WTC11 (cell line): Measurements from ENCODE around the gene SDF2L1. TPM values are rescaled to one million over a fixed set of nuclear protein-coding genes. Genes with fewer than 3 reads are reported as not detected.

Experiments
- ATAC-seq: fragments of 200-7000 bp; cut with Tn5 transposase; 2 replicates; pipeline ENCODE4 v1.10.0; 2021; ENCODE audit warnings: mild to moderate bottlenecking, moderate library complexity
- CTCF ChIA-PET: fragments of 300-600 bp; sonication (Branson Sonifier 250); formaldehyde crosslinking; loops from one replicate; lab custom pipeline; 2021; ENCODE audit warnings: antibody characterized with exemption; lab: Charles Lee
- POLR2A ChIA-PET: fragments of 350-600 bp; sonication (Branson Sonifier 250); formaldehyde crosslinking; loops from one replicate; lab custom pipeline; 2021; ENCODE audit warnings: antibody characterized with exemption; lab: Charles Lee
- DNase-seq: peaks from one replicate; pipeline ENCODE4 v3.0.0; 2021; ENCODE audit warnings: low spot score
- H3K27ac Mint-ChIP-seq: 2 replicates; pipeline ENCODE4 v1.8.0; 2021; ENCODE audit warnings: mixed read lengths
- H3K27me3 Mint-ChIP-seq: 2 replicates; pipeline ENCODE4 v1.8.0; 2021; ENCODE audit warnings: low read depth, mild to moderate bottlenecking, moderate library complexity, mixed read lengths
- H3K36me3 Mint-ChIP-seq: 2 replicates; pipeline ENCODE4 v1.8.0; 2021; ENCODE audit warnings: mixed read lengths
- H3K4me1 Mint-ChIP-seq: 2 replicates; pipeline ENCODE4 v1.8.0; 2022; ENCODE audit warnings: mixed read lengths
- H3K4me3 Mint-ChIP-seq: 2 replicates; pipeline ENCODE4 v1.8.0; 2021; ENCODE audit warnings: mild to moderate bottlenecking, moderate library complexity, mixed read lengths
- H3K9me3 Mint-ChIP-seq: 2 replicates; pipeline ENCODE4 v1.8.0; 2021; ENCODE audit warnings: mixed read lengths
- AR ChIP-seq: fragments of 250-450 bp; sonication (Bioruptor Pico); IDR thresholded peaks from 2 replicates; pipeline ENCODE4 v1.9.0; 2021; ENCODE audit warnings: mild to moderate bottlenecking
- ATF3 ChIP-seq: sonication (generic); formaldehyde crosslinking; conservative IDR thresholded peaks from 2 replicates; pipeline ENCODE4 v1.8.1; 2022; ENCODE audit warnings: mild to moderate bottlenecking, missing genetic modification reagents
- ATF6 ChIP-seq: sonication (generic); formaldehyde crosslinking; IDR thresholded peaks from 2 replicates; pipeline ENCODE4 v1.8.1; 2023; ENCODE audit warnings: mild to moderate bottlenecking, missing genetic modification reagents
- CREM ChIP-seq: sonication (generic); formaldehyde crosslinking; IDR thresholded peaks from 2 replicates; pipeline ENCODE4 v1.8.1; 2022; ENCODE audit warnings: mild to moderate bottlenecking, missing genetic modification reagents, moderate library complexity
- CTCF ChIP-seq: fragments of 200-600 bp; IDR thresholded peaks from 2 replicates; pipeline ENCODE4 v1.8.0; 2022; ENCODE audit warnings: antibody characterized with exemption
- ERG ChIP-seq: fragments of 250-450 bp; sonication (Bioruptor Pico); IDR thresholded peaks from 2 replicates; pipeline ENCODE4 v1.8.0; 2021; ENCODE audit warnings: mild to moderate bottlenecking
- ETV6 ChIP-seq: sonication (generic); formaldehyde crosslinking; IDR thresholded peaks from 2 replicates; pipeline ENCODE4 v1.8.1; 2022; ENCODE audit warnings: mild to moderate bottlenecking, missing genetic modification reagents
- FOXK1 ChIP-seq: sonication (generic); formaldehyde crosslinking; IDR thresholded peaks from 2 replicates; pipeline ENCODE4 v1.8.0; 2022; ENCODE audit warnings: mild to moderate bottlenecking, moderate library complexity, missing genetic modification reagents
- GABPB1 ChIP-seq: sonication (generic); formaldehyde crosslinking; IDR thresholded peaks from 2 replicates; pipeline ENCODE4 v1.8.1; 2023; ENCODE audit warnings: mild to moderate bottlenecking, missing genetic modification reagents
- HMGA2 ChIP-seq: fragments of 250-450 bp; sonication (Bioruptor Pico); IDR thresholded peaks from 2 replicates; pipeline ENCODE4 v1.4.0; 2021; ENCODE audit warnings: mild to moderate bottlenecking, moderate library complexity
- IRF2 ChIP-seq: sonication (generic); formaldehyde crosslinking; IDR thresholded peaks from 2 replicates; pipeline ENCODE4 v1.8.0; 2022; ENCODE audit warnings: low read depth, missing genetic modification reagents, borderline replicate concordance
- JAZF1 ChIP-seq: fragments of 250-450 bp; sonication (Bioruptor Pico); IDR thresholded peaks from 2 replicates; pipeline ENCODE4 v1.9.0; 2021; ENCODE audit warnings: moderate library complexity, mild to moderate bottlenecking, inconsistent platforms
- MYBL2 ChIP-seq: sonication (generic); formaldehyde crosslinking; IDR thresholded peaks from 2 replicates; pipeline ENCODE4 v1.8.1; 2023; ENCODE audit warnings: mild to moderate bottlenecking, moderate library complexity, missing genetic modification reagents
- PRDM15 ChIP-seq: sonication (generic); formaldehyde crosslinking; IDR thresholded peaks from 2 replicates; pipeline ENCODE4 v1.8.0; 2022; ENCODE audit warnings: missing genetic modification reagents
- RELA ChIP-seq: sonication (generic); formaldehyde crosslinking; IDR thresholded peaks from 2 replicates; pipeline ENCODE4 v1.8.1; 2022; ENCODE audit warnings: missing genetic modification reagents, mild to moderate bottlenecking, borderline replicate concordance
- SMAD3 ChIP-seq: sonication (generic); formaldehyde crosslinking; IDR thresholded peaks from 2 replicates; pipeline ENCODE4 v1.8.0; 2022; ENCODE audit warnings: missing genetic modification reagents, mild to moderate bottlenecking, borderline replicate concordance
- SP1 ChIP-seq: sonication (generic); formaldehyde crosslinking; conservative IDR thresholded peaks from 2 replicates; pipeline ENCODE4 v1.8.1; 2022; ENCODE audit warnings: missing genetic modification reagents
- TEAD1 ChIP-seq: sonication (generic); formaldehyde crosslinking; IDR thresholded peaks from 2 replicates; pipeline ENCODE4 v1.8.0; 2022; ENCODE audit warnings: mild to moderate bottlenecking, missing genetic modification reagents
- ZNF219 ChIP-seq: sonication (generic); formaldehyde crosslinking; IDR thresholded peaks from 2 replicates; pipeline ENCODE4 v1.8.0; 2023; ENCODE audit warnings: missing genetic modification reagents, mild to moderate bottlenecking, borderline replicate concordance
- ZNF263 ChIP-seq: sonication (generic); formaldehyde crosslinking; IDR thresholded peaks from 2 replicates; pipeline ENCODE4 v1.8.1; 2022; ENCODE audit warnings: low read depth, mild to moderate bottlenecking, moderate library complexity, missing genetic modification reagents
- ZNF317 ChIP-seq: sonication (generic); formaldehyde crosslinking; IDR thresholded peaks from 2 replicates; pipeline ENCODE4 v1.8.1; 2023; ENCODE audit warnings: low read depth, mild to moderate bottlenecking, moderate library complexity, missing genetic modification reagents, borderline replicate concordance
- total RNA-seq: library from RNA; stranded (reverse); gene quantifications from 3 replicates; pipeline ENCODE4 v1.2.3, GENCODE V29; 2021

The SDF2L1 gene
- total RNA-seq, 1 experiment from 2014 or later: 73.6 TPM

GRCh38 chr22:21612858-21613257, 29.2 kb upstream of the SDF2L1 start (continued):
- no peak for TF ChIP-seq PRDM15 (CRISPR knock-in tag)
- TF ChIP-seq, all 79 proteins: peak for 0

GRCh38 chr22:21613553-21614233, 28.4 kb upstream of the SDF2L1 start:
- Mint-ChIP-seq H3K27me3 (no peaks in the 10 kb centered on the region), H3K4me1 (0 out of 2 replicates have a peak, but pooled peaks cover 1% of the 10 kb centered on the region), H3K27ac (no peak overlapping the region), H3K9me3 (no peaks in the 10 kb centered on the region), H3K4me3 (no peak overlapping the region)
- POLR2A ChIA-PET: no interaction called here
- no peak for TF ChIP-seq JAZF1 (CRISPR knock-in tag)
- TF ChIP-seq ETV6: no peak
- TF ChIP-seq CTCF: no peak
- TF ChIP-seq AR (CRISPR knock-in tag): no peak
- no peak for TF ChIP-seq SP1 (CRISPR knock-in tag)
- no peak for TF ChIP-seq ERG (CRISPR knock-in tag)
- TF ChIP-seq HMGA2 (CRISPR knock-in tag): no peak
- TF ChIP-seq MYBL2 (CRISPR knock-in tag): no peak
- TF ChIP-seq ATF6 (CRISPR knock-in tag): no peak
- TF ChIP-seq ATF3: no peak
- TF ChIP-seq GABPB1: no peak
- no peak for TF ChIP-seq CREM (CRISPR knock-in tag)
- TF ChIP-seq ZNF263 (CRISPR knock-in tag): no peak
- TF ChIP-seq IRF2 (CRISPR knock-in tag): no peak
- TF ChIP-seq TEAD1 (CRISPR knock-in tag): no peak
- no peak for TF ChIP-seq RELA (CRISPR knock-in tag)
- no peak for TF ChIP-seq FOXK1 (CRISPR knock-in tag)
- no peak for TF ChIP-seq SMAD3 (CRISPR knock-in tag)
- TF ChIP-seq ZNF317 (CRISPR knock-in tag): no peak
- TF ChIP-seq ZNF219 (CRISPR knock-in tag): no peak
- TF ChIP-seq, all 79 proteins: peak for 0
- CTCF ChIA-PET: interaction anchor here (0.8 to 2.5 kb wide), 3 partner anchors 15 to 20 kb away, joined by 3 to 11 read pairs (median 4); partner anchors contain the start of gene YDJC
- peaks cover 46% of the 10 kb centered on the region for H3K36me3 Mint-ChIP-seq
- ATAC-seq (no peak), DNase-seq (no peak)
